GM06990 (cell line): ENCODE data around the gene MYO15B.

Experiments used
- DNase-seq: peaks from one replicate; pipeline ENCODE4 v3.0.0-alpha.2; 2011; ENCODE audit not compliant: insufficient read length; ENCODE audit errors: extremely low read depth
- H3K27me3 ChIP-seq: replicated peaks from 2 replicates; pipeline ENCODE4 v1.6.0; 2011; ENCODE audit warnings: low read length; ENCODE audit not compliant: control insufficient read depth, insufficient read depth
- H3K36me3 ChIP-seq: 2 replicates; pipeline ENCODE4 v1.5.1; 2011; ENCODE audit warnings: low read length; ENCODE audit not compliant: control insufficient read depth, insufficient read depth
- H3K4me3 ChIP-seq: replicated peaks from 2 replicates; pipeline ENCODE4 v1.5.1; 2011; ENCODE audit warnings: low read depth, mild to moderate bottlenecking, control low read depth, low read length
- TF ChIP-seq, protein P1 (sequence below): IDR thresholded peaks from 2 replicates; pipeline ENCODE4 v1.5.1; 2011; ENCODE audit warnings: low read length, control low read depth, mild to moderate bottlenecking, inconsistent platforms; ENCODE audit not compliant: insufficient read depth, poor library complexity, severe bottlenecking

Gene MYO15B

DNA sequence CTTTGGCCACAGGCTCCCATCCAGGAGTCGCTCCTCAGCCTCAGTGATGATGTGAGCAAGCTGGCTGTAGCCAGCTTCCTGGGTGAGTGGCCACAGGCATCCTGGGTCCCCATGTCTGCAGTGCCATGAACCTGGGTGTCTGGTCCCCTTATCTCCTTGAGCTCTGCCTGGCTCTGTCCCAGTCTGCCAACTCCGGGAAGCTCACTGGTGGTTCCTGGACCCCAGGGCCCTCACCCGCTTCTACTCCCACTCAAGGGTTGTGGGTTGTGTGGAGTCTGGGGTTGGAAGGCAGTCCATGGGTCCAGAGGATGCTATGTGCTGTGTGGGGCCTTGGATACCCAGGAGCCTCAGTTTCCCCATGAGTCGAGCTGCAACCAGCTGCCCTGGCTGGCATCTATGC, 33.9 kb downstream of the MYO15B start:
- H3K36me3 ChIP-seq: no peaks in the 10 kb centered on the region

DNA sequence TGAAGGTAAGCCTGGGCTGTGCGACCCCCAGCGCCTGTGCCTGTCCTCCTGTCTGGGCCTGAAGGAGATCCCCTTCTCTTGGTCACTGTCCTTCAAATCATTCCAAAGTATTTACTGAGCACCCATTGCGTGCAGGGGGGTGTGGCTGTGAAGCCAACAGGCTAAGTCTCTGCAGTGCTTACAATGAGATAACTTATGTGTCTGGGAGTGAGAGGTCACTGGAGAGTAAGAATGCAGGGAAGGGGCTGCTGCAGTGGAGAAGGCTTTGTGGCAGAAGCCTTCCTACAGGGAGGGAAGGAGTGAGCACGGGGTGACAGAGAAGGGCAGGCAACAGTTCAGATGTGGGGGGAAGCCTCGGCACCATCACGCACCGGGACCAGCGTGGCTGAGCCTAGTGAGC, 34.5 kb downstream of the MYO15B start:
- no peaks in the 10 kb centered on the region for H3K27me3 ChIP-seq
- TF ChIP-seq, protein P1, sequence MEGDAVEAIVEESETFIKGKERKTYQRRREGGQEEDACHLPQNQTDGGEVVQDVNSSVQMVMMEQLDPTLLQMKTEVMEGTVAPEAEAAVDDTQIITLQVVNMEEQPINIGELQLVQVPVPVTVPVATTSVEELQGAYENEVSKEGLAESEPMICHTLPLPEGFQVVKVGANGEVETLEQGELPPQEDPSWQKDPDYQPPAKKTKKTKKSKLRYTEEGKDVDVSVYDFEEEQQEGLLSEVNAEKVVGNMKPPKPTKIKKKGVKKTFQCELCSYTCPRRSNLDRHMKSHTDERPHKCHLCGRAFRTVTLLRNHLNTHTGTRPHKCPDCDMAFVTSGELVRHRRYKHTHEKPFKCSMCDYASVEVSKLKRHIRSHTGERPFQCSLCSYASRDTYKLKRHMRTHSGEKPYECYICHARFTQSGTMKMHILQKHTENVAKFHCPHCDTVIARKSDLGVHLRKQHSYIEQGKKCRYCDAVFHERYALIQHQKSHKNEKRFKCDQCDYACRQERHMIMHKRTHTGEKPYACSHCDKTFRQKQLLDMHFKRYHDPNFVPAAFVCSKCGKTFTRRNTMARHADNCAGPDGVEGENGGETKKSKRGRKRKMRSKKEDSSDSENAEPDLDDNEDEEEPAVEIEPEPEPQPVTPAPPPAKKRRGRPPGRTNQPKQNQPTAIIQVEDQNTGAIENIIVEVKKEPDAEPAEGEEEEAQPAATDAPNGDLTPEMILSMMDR: no peak
- DNase-seq: no peak
- no peak overlapping the region for H3K4me3 ChIP-seq
- H3K36me3 ChIP-seq: no peaks in the 10 kb centered on the region

More for the DNA sequence above, 33.9 kb downstream of the MYO15B start:
- H3K4me3 ChIP-seq: no peak overlapping the region
- TF ChIP-seq, protein P1: no peak
- H3K27me3 ChIP-seq: no peaks in the 10 kb centered on the region; the same call in 1 of the 2 replicates
- DNase-seq: no peak

DNA sequence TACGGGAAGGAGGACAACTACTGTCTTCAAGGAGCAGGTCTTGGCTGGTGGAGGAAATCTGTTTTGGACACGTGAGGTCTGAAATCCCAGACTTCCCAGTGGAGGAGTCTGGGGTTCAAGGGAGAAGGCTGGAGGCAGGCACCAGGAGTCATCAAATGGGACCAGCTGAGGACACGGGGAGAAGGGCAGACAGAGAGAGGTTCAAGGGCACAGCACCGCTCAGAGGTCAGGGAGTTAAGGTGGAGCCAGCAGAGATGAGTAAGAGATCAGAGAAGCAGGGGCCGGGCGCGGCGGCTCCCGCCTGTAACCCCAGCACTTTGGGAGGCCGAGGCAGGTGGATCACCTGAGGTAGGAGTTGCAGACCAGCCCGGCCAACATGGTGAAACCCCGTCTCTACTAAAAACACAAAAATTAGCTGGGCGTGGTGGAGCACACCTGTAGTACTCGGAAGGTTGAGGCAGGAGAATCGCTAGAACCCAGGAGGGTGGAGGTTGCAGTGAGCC, 35.2 kb downstream of the MYO15B start:
- TF ChIP-seq, protein P1: no peak
- DNase-seq: no peak
- Histone ChIP-seq H3K36me3 (no peaks in the 10 kb centered on the region), H3K27me3 (no peaks in the 10 kb centered on the region), H3K4me3 (no peak overlapping the region)

DNA sequence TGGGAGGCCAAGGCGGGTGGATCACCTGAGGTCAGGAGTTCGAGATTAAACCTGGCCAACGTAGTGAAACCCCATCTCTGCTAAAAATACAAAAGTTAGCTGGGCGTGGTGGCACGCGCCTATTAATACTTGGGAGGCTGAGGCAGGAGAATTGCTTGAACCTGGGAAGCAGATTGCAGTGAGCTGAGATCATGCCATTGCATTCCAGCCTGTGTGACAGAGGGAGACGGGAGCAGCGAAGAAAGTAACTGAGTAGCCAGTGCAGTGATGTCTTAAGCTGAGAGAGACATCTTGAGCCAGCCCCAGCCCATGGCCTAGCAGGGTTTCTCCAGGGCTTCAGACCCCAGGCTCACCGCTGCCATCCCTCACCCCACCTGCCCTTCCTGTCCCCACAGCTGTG, 35.8 kb downstream of the MYO15B start:
- TF ChIP-seq, protein P1: no peak

DNA sequence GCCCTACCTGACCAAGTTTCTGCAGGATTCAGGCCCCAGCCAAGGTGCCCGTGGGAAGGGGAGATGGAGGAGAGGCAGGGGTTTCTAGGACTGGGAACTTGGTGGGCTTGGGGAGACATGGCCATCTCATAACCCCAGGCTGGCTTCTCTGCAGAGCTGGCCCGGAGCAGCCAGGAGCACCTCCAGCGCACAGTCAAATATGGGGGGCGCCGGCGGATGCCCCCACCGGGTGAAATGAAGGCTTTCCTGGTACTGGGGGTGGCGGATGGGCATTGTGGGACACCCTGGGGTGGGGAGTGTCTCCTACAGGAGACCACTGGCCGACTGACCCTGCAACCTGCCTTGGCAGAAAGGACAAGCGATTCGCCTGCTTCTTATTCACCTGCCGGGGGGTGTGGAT, 36.4 kb downstream of the MYO15B start:
- TF ChIP-seq, protein P1: no peak
- Histone ChIP-seq H3K4me3 (no peak overlapping the region), H3K27me3 (no peaks in the 10 kb centered on the region), H3K36me3 (no peaks in the 10 kb centered on the region)
- DNase-seq: no peak

More for the DNA sequence above, 35.8 kb downstream of the MYO15B start:
- DNase-seq: no peak
- Histone ChIP-seq H3K27me3 (no peaks in the 10 kb centered on the region), H3K4me3 (no peak overlapping the region), H3K36me3 (no peaks in the 10 kb centered on the region)

DNA sequence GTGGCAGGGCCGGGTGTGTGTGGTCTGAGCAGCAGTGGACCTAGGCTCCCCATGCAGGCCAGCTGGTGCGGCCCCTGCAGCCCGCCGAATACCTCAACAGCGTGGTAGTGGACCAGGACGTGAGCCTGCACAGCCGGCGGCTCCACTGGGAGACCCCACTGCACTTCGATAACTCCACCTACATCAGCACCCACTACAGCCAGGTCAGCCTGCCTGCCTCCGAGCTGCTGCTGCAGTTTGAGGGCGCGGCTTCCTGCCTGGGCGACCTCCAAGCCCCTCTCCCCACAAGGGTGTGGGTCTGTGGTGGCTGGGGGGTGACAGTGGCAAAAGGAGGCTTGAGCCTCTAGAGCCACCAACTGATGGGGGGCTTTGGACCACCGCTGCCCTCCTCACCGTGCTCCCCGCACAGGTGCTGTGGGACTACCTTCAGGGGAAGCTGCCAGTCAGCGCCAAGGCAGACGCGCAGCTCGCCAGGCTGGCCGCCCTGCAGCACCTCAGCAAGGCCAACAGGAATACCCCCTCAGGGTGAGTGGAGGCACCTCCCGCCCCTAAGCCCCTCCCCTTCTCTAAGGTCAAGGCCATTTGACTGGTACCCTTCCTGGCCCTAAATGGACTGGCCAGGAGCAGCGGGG, 37.2 kb downstream of the MYO15B start:
- Histone ChIP-seq H3K27me3 (no peaks in the 10 kb centered on the region), H3K36me3 (peaks cover 3% of the 10 kb centered on the region), H3K4me3 (no peak overlapping the region)
- no peak for DNase-seq
- TF ChIP-seq, protein P1: no peak
